HepG2 (cell line): ENCODE measurements around the gene RUVBL2. TPM values are rescaled to one million over a fixed set of nuclear protein-coding genes. Genes with fewer than 3 reads are reported as not detected.

ENCODE experiments used
- BRD4 ChIP-seq: sonication (generic); formaldehyde crosslinking; IDR thresholded peaks from 2 replicates; pipeline ENCODE4 v1.4.0; 2020; ENCODE audit warnings: missing genetic modification reagents
- CEBPG ChIP-seq: IDR thresholded peaks from 2 replicates; pipeline ENCODE4 v1.6.1; 2016
- HDAC6 ChIP-seq: fragments of 200-600 bp; sonication (generic); IDR thresholded peaks from 2 replicates; pipeline ENCODE4 v1.7.0; 2017; ENCODE audit warnings: mild to moderate bottlenecking, antibody characterized with exemption, low read length, low read depth
- HMGXB4 ChIP-seq, 2 experiments: sonication (generic) in 1 of 2; formaldehyde crosslinking in 1 of 2; IDR thresholded peaks; 2 replicates each; pipeline versions ENCODE4 v1.4.0 to v1.6.1; 2018 to 2020; ENCODE audit warnings: missing genetic modification reagents in 2 of 2, borderline replicate concordance in 1 of 2, low read depth in 1 of 2, mild to moderate bottlenecking in 1 of 2, missing biosample characterization in 1 of 2
- HOXA3 ChIP-seq: sonication (generic); formaldehyde crosslinking; IDR thresholded peaks from 2 replicates; pipeline ENCODE4 v1.5.0; 2020; ENCODE audit warnings: missing genetic modification reagents
- IKZF4 ChIP-seq: sonication (generic); formaldehyde crosslinking; IDR thresholded peaks from 2 replicates; pipeline ENCODE4 v1.5.1; 2020; ENCODE audit warnings: borderline replicate concordance, mild to moderate bottlenecking, low read depth, missing genetic modification reagents; ENCODE audit errors: not compliant biosample characterization
- KLF13 ChIP-seq: sonication (generic); formaldehyde crosslinking; IDR thresholded peaks from 2 replicates; pipeline ENCODE4 v1.4.0; 2020; ENCODE audit warnings: mild to moderate bottlenecking, missing genetic modification reagents
- MAFF ChIP-seq: IDR thresholded peaks from 2 replicates; pipeline ENCODE4 v1.6.1; 2011; ENCODE audit warnings: low read depth, low read length, improper control_type of control experiment
- MYC ChIP-seq: sonication (generic); formaldehyde crosslinking; IDR thresholded peaks from 2 replicates; pipeline ENCODE4 v1.9.0; 2021; ENCODE audit warnings: missing genetic modification reagents, borderline replicate concordance
- NCOR1 ChIP-seq: fragments of 200-600 bp; sonication (generic); IDR thresholded peaks from 2 replicates; pipeline ENCODE4 v1.7.0; 2017; ENCODE audit warnings: antibody characterized with exemption, low read length, borderline replicate concordance
- NFE2L1 ChIP-seq: sonication (generic); formaldehyde crosslinking; IDR thresholded peaks from 2 replicates; pipeline ENCODE4 v1.4.0; 2020; ENCODE audit warnings: missing genetic modification reagents, mild to moderate bottlenecking, borderline replicate concordance
- NFIC ChIP-seq: IDR thresholded peaks from 2 replicates; pipeline ENCODE4 v1.6.1; 2012; ENCODE audit warnings: mild to moderate bottlenecking, low read length, inconsistent platforms
- NONO ChIP-seq, 2 experiments: fragments of 450-650 bp in 1 of 2; sonication (generic) in 1 of 2; formaldehyde crosslinking in 1 of 2; IDR thresholded peaks in 1 of 2; conservative IDR thresholded peaks in 1 of 2; 2 replicates each; pipeline versions ENCODE4 v1.6.1 to v1.8.0; 2017 to 2022; ENCODE audit warnings: mild to moderate bottlenecking in 1 of 2, missing genetic modification reagents in 1 of 2, moderate library complexity in 1 of 2
- PHB2 ChIP-seq: fragments of 450-650 bp; IDR thresholded peaks from 2 replicates; pipeline ENCODE4 v1.6.1; 2018; ENCODE audit not compliant: partially characterized antibody
- RAD51 ChIP-seq: fragments of 450-650 bp; IDR thresholded peaks from 2 replicates; pipeline ENCODE4 v1.6.1; 2016; ENCODE audit warnings: borderline replicate concordance
- RBM39 ChIP-seq: fragments of 200-400 bp; formaldehyde crosslinking; IDR thresholded peaks from one replicate; pipeline ENCODE4 v1.6.1; 2018; ENCODE audit warnings: antibody characterized with exemption, mild to moderate bottlenecking, low read depth, low read length; ENCODE audit not compliant: poor library complexity, severe bottlenecking
- REXO4 ChIP-seq: sonication (generic); formaldehyde crosslinking; IDR thresholded peaks from 2 replicates; pipeline ENCODE4 v1.8.0; 2022; ENCODE audit warnings: missing genetic modification reagents, mild to moderate bottlenecking, borderline replicate concordance
- SRY ChIP-seq: sonication (generic); formaldehyde crosslinking; IDR thresholded peaks from 2 replicates; pipeline ENCODE4 v1.8.0; 2022; ENCODE audit warnings: mild to moderate bottlenecking, missing genetic modification reagents
- TERF1 ChIP-seq: sonication (generic); formaldehyde crosslinking; IDR thresholded peaks from 2 replicates; pipeline ENCODE4 v1.8.0; 2022; ENCODE audit warnings: mild to moderate bottlenecking, missing genetic modification reagents, moderate library complexity
- YY1 ChIP-seq: IDR thresholded peaks from 2 replicates; pipeline ENCODE4 v1.6.1; 2011; ENCODE audit warnings: low read length, low read depth, moderate library complexity, mild to moderate bottlenecking; ENCODE audit not compliant: insufficient read depth, insufficient replicate concordance
- ZFP82 ChIP-seq: sonication (generic); formaldehyde crosslinking; IDR thresholded peaks from 2 replicates; pipeline ENCODE4 v1.5.1; 2020; ENCODE audit warnings: mild to moderate bottlenecking, missing genetic modification reagents, borderline replicate concordance
- ZNF230 ChIP-seq: sonication (generic); formaldehyde crosslinking; IDR thresholded peaks from 2 replicates; pipeline ENCODE4 v1.4.0; 2020; ENCODE audit warnings: mild to moderate bottlenecking, missing genetic modification reagents
- ZNF430 ChIP-seq: sonication (generic); formaldehyde crosslinking; IDR thresholded peaks from 2 replicates; pipeline ENCODE4 v1.9.0; 2021; ENCODE audit warnings: mild to moderate bottlenecking, missing genetic modification reagents
- ZNF747 ChIP-seq: sonication (generic); formaldehyde crosslinking; IDR thresholded peaks from 2 replicates; pipeline ENCODE4 v1.8.1; 2023; ENCODE audit warnings: missing genetic modification reagents, mild to moderate bottlenecking, borderline replicate concordance
- polyA plus RNA-seq, 8 experiments: library from polyadenylated mRNA; depleted of rRNA in 3 of 8; stranded (reverse) in 7 of 8; unstranded in 1 of 8; fragments of >200 nt; fragmentation: Illumina TruSeq in 4 of 8; extraction: Trizol in 4 of 8; gene quantifications; 2 replicates each; pipeline versions ENCODE4 v1.2.1 to v1.2.3, GENCODE V29; 2011 to 2016; ENCODE audit warnings: low read depth in 4 of 8, missing spikeins in 1 of 8, mixed read lengths in 1 of 8; ENCODE audit not compliant: insufficient read depth in 1 of 8
- total RNA-seq, 5 experiments: library from RNA; depleted of rRNA; stranded (reverse); fragments of >200 nt; fragmentation: Illumina TruSeq; extraction: Trizol; gene quantifications; 2 replicates each; pipeline ENCODE4 v1.2.3, GENCODE V29; 2016; ENCODE audit warnings: low read depth in 1 of 5

RUVBL2 gene
- total and polyA plus RNA-seq, 2 of the 13 experiments (the other 11 are each of a cell fraction or from before 2014, with no cell fraction given): 120 to 122 TPM

- TF ChIP-seq BRD4 (CRISPR knock-in tag) (peak; percentile 60; the same call in 1 of the 2 replicates), HOXA3 (peak; percentile 89), MAFF (peak; percentile 96), PHB2 (no peak), HMGXB4 (CRISPR knock-in tag; IDR thresholded peaks at IDR 0.05; ENCODE audit: borderline replicate concordance in 1 of 2, low read depth in 1 of 2) (peak; percentile 24 to 53; a peak in 2 of 4 replicates), TERF1 (CRISPR knock-in tag) (no peak), MYC (CRISPR knock-in tag) (peak; percentile 25; the same call in 1 of the 2 replicates), CEBPG (CRISPR knock-in tag) (0 out of 2 replicates have a peak, but pooled peaks have one; percentile 34), IKZF4 (CRISPR knock-in tag) (no peak), ZNF430 (CRISPR knock-in tag) (peak; percentile 53), NFE2L1 (CRISPR knock-in tag) (peak; percentile 98), YY1 (peak; percentile 73), RBM39 (peak; percentile 49), REXO4 (CRISPR knock-in tag) (no peak), HDAC6 (no peak), ZNF230 (CRISPR knock-in tag) (peak; percentile 82; the same call in 1 of the 2 replicates), NFIC (peak; percentile 56), ZNF747 (CRISPR knock-in tag) (peak; percentile 90; the same call in 1 of the 2 replicates), NCOR1 (peak; percentile 88; the same call in 1 of the 2 replicates), NONO (IDR thresholded peaks at IDR 0.05) (no peak), NONO (CRISPR knock-in tag; conservative IDR thresholded peaks at IDR 0.05) (peak; percentile 44; the same call in 1 of the 2 replicates), KLF13 (CRISPR knock-in tag) (no peak; the same call in 1 of the 2 replicates), RAD51 (no peak), ZFP82 (CRISPR knock-in tag) (no peak), SRY (CRISPR knock-in tag) (0 out of 2 replicates have a peak, but pooled peaks have one; percentile 44)
Observed at GRCh38 chr19:48963371-48964204, 30.1 kb upstream of the RUVBL2 start (continued).
